Measurements from ENCODE around the gene CCL14.

DNA sequence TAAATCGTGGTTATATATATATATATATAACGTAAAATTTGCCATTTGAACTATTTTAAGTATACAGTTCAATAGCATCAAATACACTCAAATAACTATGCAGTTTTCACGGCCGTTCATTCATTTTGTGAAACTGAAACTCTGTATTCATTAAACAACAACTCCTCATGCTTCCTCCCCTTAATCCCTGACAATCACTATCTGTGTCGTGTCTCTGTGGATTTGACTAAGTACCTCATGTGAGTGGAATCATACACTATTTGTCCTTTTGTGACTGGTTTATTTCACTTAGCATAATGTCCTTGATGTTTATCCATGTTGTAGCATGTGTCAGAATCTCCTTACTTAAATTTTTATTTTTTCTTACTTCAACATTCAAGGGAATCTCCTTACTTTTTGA lies 28.4 kb upstream of the CCL14 start:
- no peak for TF ChIP-seq EP300 (IDR thresholded peaks at IDR 0.05)
- no peak for TF ChIP-seq POLR2A (IDR thresholded peaks at IDR 0.05)
- no peak for TF ChIP-seq CTCF (IDR thresholded peaks at IDR 0.05)
